Measurements from ENCODE around the gene SLC9C1. TPM values are rescaled to one million over a fixed set of nuclear protein-coding genes. Genes with fewer than 3 reads are reported as not detected.

SLC9C1 gene
- total RNA-seq, 1 experiment from 2014 or later, result not detected

GRCh38 chr3:112124907-112125607 is 169.0 kb downstream of the SLC9C1 start:
- no peak for DNase-seq (ENCODE audit: low read depth)
- in situ Hi-C loops (cut with HindIII; ENCODE audit: low pct_unique_long_range_greater_than_20kb, low sequenced_read_pairs), result no loop called here

- in situ Hi-C loops (cut with HindIII; ENCODE audit: low pct_unique_long_range_greater_than_20kb, low sequenced_read_pairs), result no loop called here
- DNase-seq (ENCODE audit: low read depth), result no peak
These were observed 170.5 kb downstream of the SLC9C1 start for GRCh38 chr3:112123548-112123947.

GRCh38 chr3:112122870-112123269 is 171.1 kb downstream of the SLC9C1 start:
- in situ Hi-C loops (cut with HindIII; ENCODE audit: low pct_unique_long_range_greater_than_20kb, low sequenced_read_pairs), result no loop called here
- DNase-seq (ENCODE audit: low read depth), result no peak

GRCh38 chr3:112121577-112122547 is 172.2 kb downstream of the SLC9C1 start:
- in situ Hi-C loops (cut with HindIII; ENCODE audit: low pct_unique_long_range_greater_than_20kb, low sequenced_read_pairs), result no loop called here
- DNase-seq (ENCODE audit: low read depth), result no peak

GRCh38 chr3:112119962-112120836 is 173.8 kb downstream of the SLC9C1 start:
- no peak for DNase-seq (ENCODE audit: low read depth)
- in situ Hi-C loops (cut with HindIII; ENCODE audit: low pct_unique_long_range_greater_than_20kb, low sequenced_read_pairs), result no loop called here

- no peak for DNase-seq (ENCODE audit: low read depth)
- in situ Hi-C loops (cut with HindIII; ENCODE audit: low pct_unique_long_range_greater_than_20kb, low sequenced_read_pairs), result no loop called here
These were observed 176.0 kb downstream of the SLC9C1 start for GRCh38 chr3:112117841-112118571.

- in situ Hi-C loops (cut with HindIII; ENCODE audit: low pct_unique_long_range_greater_than_20kb, low sequenced_read_pairs), result no loop called here
- DNase-seq (ENCODE audit: low read depth), result no peak
These were observed 176.6 kb downstream of the SLC9C1 start for GRCh38 chr3:112117415-112117814.

GRCh38 chr3:112116748-112117186 is 177.2 kb downstream of the SLC9C1 start:
- no peak for DNase-seq (ENCODE audit: low read depth)
- in situ Hi-C loops (cut with HindIII; ENCODE audit: low pct_unique_long_range_greater_than_20kb, low sequenced_read_pairs), result no loop called here

- in situ Hi-C loops (cut with HindIII; ENCODE audit: low pct_unique_long_range_greater_than_20kb, low sequenced_read_pairs), result no loop called here
- no peak for DNase-seq (ENCODE audit: low read depth)
These were observed 178.1 kb downstream of the SLC9C1 start for GRCh38 chr3:112115806-112116383.

GRCh38 chr3:112115161-112115739 is 178.8 kb downstream of the SLC9C1 start:
- DNase-seq (ENCODE audit: low read depth), result no peak
- in situ Hi-C loops (cut with HindIII; ENCODE audit: low pct_unique_long_range_greater_than_20kb, low sequenced_read_pairs), result no loop called here

- no peak for DNase-seq (ENCODE audit: low read depth)
- in situ Hi-C loops (cut with HindIII; ENCODE audit: low pct_unique_long_range_greater_than_20kb, low sequenced_read_pairs), result no loop called here
These were observed 179.3 kb downstream of the SLC9C1 start for GRCh38 chr3:112114576-112115160.

- no peak for DNase-seq (ENCODE audit: low read depth)
- in situ Hi-C loops (cut with HindIII; ENCODE audit: low pct_unique_long_range_greater_than_20kb, low sequenced_read_pairs), result no loop called here
These were observed 182.1 kb downstream of the SLC9C1 start for GRCh38 chr3:112111785-112112402.

- DNase-seq (ENCODE audit: low read depth), result no peak
- in situ Hi-C loops (cut with HindIII; ENCODE audit: low pct_unique_long_range_greater_than_20kb, low sequenced_read_pairs), result no loop called here
These were observed 184.7 kb downstream of the SLC9C1 start for GRCh38 chr3:112109322-112109721.

- in situ Hi-C loops (cut with HindIII; ENCODE audit: low pct_unique_long_range_greater_than_20kb, low sequenced_read_pairs), result no loop called here
- DNase-seq (ENCODE audit: low read depth), result no peak
These were observed 189.2 kb downstream of the SLC9C1 start for GRCh38 chr3:112104774-112105173.

- peak; percentile 51 for DNase-seq (ENCODE audit: low read depth)
- in situ Hi-C loops (cut with HindIII; ENCODE audit: low pct_unique_long_range_greater_than_20kb, low sequenced_read_pairs), result no loop called here
These were observed 192.1 kb downstream of the SLC9C1 start for GRCh38 chr3:112101916-112102315.

- peak; percentile 84 for DNase-seq (ENCODE audit: low read depth)
- in situ Hi-C loops (cut with HindIII; ENCODE audit: low pct_unique_long_range_greater_than_20kb, low sequenced_read_pairs), result no loop called here
These were observed 196.6 kb downstream of the SLC9C1 start for GRCh38 chr3:112097378-112097777.
